M059J (cell line): ENCODE results near the gene OXGR1. TPM values are rescaled to one million over a fixed set of nuclear protein-coding genes. Genes with fewer than 3 reads are reported as not detected.

Experiments
- DNase-seq: peaks from one replicate; pipeline ENCODE4 v3.0.0-alpha.2; 2012; ENCODE audit warnings: low read depth
- total RNA-seq: library from RNA; depleted of rRNA; stranded (reverse); fragments of >200 nt; shearing (Covaris generic); gene quantifications from 2 replicates; pipeline ENCODE4 v1.2.3, GENCODE V29; 2014; rRNA removed

The OXGR1 gene
- total RNA-seq, 1 experiment from 2014 or later: 0.49 TPM

DNA sequence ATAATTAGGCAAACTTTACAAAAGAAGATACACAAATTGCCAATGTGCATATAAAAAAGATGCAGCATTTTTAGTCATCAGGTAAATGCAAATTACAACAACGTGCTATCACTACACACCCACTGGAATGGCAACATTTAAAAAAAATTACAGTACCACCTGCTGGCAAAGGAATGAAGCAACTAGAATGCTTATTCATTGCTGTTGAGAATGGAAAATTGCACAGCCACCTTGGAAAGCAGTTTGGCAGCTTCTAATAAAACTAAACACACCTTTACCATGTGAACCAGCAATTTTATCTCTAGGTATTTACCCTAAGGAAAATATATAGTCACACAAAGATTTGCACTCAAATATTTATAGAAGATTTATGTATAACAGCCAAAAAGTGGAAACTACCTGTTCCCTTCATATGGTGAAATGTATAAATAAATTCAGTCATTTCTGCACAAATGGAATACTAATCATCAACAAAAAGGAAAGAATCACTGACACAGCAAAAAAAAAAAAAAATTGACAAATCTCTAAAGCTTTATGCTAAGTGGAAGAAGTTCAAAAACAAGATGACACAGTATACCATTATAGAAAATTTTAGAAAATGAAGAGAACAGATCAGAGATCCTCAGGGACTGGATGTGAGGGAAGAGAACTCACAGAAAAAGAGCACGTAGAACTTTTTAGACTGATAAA is 30.3 kb downstream of the OXGR1 start:
- DNase-seq: no peak

DNA sequence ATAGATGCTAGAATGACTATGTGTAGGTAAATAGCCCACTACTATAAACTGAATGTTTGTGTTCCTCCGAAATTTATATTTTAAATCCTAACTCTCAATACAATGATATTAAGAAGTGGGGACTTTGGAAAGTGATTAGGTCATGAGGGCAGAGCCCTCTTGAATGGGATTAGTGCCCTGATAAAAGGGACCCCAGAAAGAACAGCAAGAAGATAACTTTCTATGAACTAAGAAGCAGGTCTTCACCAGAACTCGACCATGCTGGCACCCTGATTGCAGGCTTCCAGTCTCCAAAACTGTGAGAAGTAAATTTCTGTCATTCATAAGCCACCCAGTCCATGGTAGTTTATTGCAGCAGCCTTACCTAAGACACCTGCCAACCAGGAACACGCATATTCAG is 33.9 kb downstream of the OXGR1 start:
- DNase-seq: no peak

DNA sequence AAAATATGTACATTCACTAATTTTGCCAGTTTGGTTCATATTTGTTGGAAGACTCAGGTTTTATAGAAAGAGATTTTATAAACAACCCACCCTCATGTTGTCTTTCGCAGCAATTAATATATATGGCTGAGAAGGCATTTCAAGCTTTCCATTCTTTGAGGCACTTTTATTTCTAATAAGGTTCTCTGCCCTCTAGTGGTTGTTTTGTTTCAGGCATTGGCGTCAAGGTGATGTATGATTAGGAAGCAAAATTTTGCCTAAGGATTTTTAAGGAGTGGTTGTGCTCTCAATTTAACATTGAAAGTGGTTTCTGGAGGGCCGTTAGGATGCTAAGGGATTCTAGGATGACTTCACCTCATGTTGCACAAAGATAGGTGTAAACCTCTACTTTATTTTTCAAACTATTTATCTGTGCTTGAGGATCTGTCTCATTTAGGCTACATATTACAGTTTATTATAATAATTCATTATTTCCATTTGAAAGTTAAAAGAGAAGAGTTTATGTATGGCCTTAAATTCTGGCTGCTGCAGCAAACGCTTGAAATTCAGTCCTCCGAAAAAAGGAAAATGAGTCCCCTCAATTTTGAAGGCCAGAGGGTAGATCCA is 35.9 kb downstream of the OXGR1 start:
- peak; percentile 35 for DNase-seq

DNA sequence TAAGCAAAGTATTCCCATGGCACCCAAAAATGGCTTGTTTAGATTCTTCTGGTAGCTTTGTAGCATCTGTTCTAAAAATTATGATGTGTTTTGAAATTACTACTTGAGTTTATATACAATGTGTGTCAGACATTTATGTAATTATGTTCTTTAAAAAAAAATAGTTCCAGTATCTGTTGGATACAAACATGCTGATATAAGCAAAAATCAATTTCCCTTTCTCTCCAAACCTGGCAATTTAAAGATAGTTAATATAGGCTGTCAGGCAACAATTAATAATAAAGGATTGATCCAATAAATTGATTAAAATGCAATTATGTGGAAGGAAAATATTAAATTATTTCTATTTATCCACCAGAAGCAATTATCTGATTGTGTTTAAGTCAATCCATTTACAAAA is 41.7 kb downstream of the OXGR1 start:
- DNase-seq: no peak

DNA sequence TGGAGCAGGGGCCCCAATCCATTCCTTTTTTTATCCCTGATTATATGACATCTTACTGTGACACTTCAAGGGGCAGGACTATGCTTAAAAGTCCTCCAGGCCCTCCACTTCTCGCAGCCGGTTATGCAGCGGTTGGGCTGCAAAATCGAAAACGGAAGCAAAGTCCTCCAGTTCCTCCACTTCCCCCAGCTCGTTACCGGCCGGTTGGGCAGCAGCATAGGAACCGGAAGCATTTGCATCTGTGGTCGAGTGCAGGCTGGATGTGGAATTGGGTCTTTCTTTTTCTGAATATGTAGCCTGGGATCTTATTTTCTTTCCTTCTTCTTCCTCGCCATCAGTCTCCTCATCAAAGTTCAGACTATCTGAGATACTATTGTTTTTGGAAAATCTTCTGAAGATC is 46.1 kb downstream of the OXGR1 start:
- DNase-seq: no peak

DNA sequence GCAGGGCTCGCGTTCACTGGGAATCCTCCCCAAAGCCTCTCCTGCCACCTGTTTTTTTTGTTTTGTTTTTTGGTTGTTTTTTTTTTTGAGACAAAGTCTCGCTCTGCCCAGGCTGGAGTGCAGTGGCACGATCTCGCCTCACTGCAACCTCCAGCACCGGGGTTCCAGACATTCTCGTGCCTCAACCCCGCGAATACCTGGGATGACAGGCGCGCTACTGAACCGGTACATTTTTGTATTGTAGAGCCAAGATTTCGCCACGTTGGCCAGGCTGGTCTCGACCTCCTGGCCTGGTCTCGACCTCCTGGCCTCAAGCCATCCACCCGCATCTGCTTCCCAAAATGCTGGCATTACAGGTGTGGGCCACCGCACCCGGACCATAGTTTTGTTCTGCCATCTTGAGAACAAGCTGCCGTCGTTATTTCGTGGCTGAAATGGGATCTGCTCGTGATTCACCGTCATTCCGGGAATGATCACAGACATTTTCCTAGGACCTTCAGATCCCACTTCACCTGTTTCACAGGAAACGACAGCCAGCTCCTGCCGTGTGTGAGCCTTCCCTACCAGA is 46.8 kb downstream of the OXGR1 start:
- DNase-seq: no peak

DNA sequence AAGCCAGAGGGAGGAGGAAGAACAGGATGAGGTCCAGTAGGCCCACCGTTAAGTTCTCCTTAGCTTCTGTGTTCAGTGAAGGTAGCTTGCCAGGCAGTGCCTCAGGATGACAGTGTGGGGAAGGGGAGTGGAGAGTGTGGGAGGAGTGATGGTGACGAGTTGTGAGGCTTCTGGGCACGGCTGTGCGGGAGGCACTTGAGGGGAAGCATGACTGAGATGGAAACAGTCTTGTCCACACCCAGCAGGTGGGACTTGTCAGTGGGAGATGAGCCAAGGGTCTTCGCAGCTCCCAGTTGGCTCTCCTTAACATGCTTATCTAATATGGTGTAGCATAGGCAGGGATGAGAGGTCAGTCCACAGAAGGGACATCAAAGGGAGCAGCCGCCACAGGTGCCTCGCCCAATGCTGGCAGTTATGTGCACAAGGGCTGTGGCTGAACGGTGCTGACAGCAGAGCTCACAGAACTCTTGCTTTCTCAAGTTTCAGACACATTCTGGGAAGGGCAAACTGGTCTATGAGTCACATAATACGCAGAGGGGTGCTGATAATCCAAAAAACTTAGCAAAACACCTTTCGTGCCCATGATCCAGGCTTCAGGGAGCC is 47.5 kb downstream of the OXGR1 start:
- peak; percentile 17 for DNase-seq

DNA sequence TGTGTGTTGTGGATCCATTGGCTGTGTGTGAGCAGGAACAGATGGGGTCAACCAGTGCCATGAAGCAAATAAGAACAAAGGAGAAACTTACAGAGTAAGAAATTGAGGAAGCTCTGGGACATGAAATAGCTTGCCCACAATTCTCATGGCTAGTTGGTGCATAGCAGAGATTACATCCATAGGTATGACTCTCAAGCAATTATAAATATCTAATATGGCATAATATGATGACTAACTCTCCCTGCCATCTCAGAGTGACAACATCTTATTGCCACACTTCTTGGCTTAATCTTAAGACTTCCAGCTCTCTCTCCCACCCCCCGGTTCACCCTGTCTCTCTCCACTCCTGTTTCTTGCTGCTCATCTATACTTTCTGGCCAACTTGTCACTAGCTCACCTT is 53.3 kb downstream of the OXGR1 start:
- DNase-seq: no peak

DNA sequence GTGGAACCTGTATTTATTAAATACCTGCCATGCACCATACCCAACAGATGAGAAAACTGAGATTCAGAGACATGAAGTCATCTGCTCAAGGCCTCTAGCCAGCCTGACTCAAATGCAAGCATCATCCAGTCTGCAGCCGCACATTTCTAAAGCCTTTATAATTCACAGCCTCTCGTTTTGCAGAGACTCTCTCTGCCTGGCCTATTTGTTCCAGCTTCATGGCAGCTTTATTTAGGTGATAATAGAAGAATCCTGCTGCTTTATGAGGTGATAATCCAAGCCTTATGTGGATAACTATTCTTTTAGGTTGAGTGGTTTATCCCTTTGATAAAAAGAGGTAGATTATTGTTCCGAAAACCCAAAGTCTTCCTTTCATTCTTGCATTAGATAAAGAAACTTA is 58.4 kb downstream of the OXGR1 start:
- no peak for DNase-seq

Other genes with a start within 250 kb of the OXGR1 start
- 57.2 and 72.8 TPM in 2 replicates for gene MBNL2, start 227.9 kb upstream of the OXGR1 start, total RNA-seq